ENCODE data around the gene HTR3E.

- TF ChIP-seq TCF7 (CRISPR knock-in tag; IDR thresholded peaks at IDR 0.05; ENCODE audit: low read depth) (no peak), CTCF (IDR thresholded peaks at IDR 0.05) (no peak), E2F5 (CRISPR knock-in tag; IDR thresholded peaks at IDR 0.05) (no peak), PREB (CRISPR knock-in tag; IDR thresholded peaks at IDR 0.05; ENCODE audit: borderline replicate concordance) (no peak), CREB1 (CRISPR knock-in tag; IDR thresholded peaks at IDR 0.05) (no peak), E2F4 (CRISPR knock-in tag; IDR thresholded peaks at IDR 0.05; ENCODE audit: borderline replicate concordance, low read depth) (no peak), ZBTB43 (CRISPR knock-in tag; IDR thresholded peaks at IDR 0.05) (no peak), HMGXB4 (CRISPR knock-in tag; IDR thresholded peaks at IDR 0.05) (no peak), MAX (CRISPR knock-in tag; IDR thresholded peaks at IDR 0.05) (no peak), SP1 (CRISPR knock-in tag; conservative IDR thresholded peaks at IDR 0.05) (no peak), ZNF416 (CRISPR knock-in tag; IDR thresholded peaks at IDR 0.05) (no peak), E2F1 (CRISPR knock-in tag; IDR thresholded peaks at IDR 0.05) (no peak), ZNF281 (CRISPR knock-in tag; IDR thresholded peaks at IDR 0.05) (no peak)
These were observed 14.4 kb upstream of the HTR3E start for GRCh38 chr3:184082465-184082864.
